Panc1 (cell line): ENCODE data around the gene SVIL. TPM values are rescaled to one million over a fixed set of nuclear protein-coding genes. Genes with fewer than 3 reads are reported as not detected.

Experiments used
- ATAC-seq: fragments of 200-7000 bp; cut with Tn5 transposase; 2 replicates; pipeline ENCODE4 v1.9.1; 2020; ENCODE audit warnings: mild to moderate bottlenecking, moderate library complexity
- BruUV-seq: library from RNA; stranded (reverse); fragments of 400-500 nt; replicated peaks from 2 replicates; lab custom pipeline; 2021; lab: Mats Ljungman, UMichigan
- CTCF ChIA-PET: fragments of 300-600 bp; sonication (Branson Sonifier 250); formaldehyde crosslinking; loops from one replicate; lab custom pipeline; 2022; ENCODE audit warnings: antibody characterized with exemption; lab: Charles Lee
- POLR2A ChIA-PET: fragments of 300-600 bp; sonication (Branson Sonifier 250); formaldehyde crosslinking; loops from one replicate; lab custom pipeline; 2022; ENCODE audit warnings: antibody characterized with exemption; lab: Charles Lee
- DNase-seq: peaks from one replicate; pipeline ENCODE4 v3.0.0-alpha.2; 2010; ENCODE audit warnings: low read depth, low spot score
- H3K27ac ChIP-seq: 2 replicates; pipeline ENCODE4 v1.5.1; 2011; ENCODE audit warnings: mild to moderate bottlenecking, low read length, inconsistent platforms
- H3K27me3 ChIP-seq: fragments of 200-500 bp; sonication (Bioruptor generic); 2 replicates; pipeline ENCODE4 v1.6.0; 2014; ENCODE audit warnings: low read length, inconsistent platforms; ENCODE audit not compliant: control insufficient read depth, insufficient read depth
- H3K36me3 ChIP-seq: fragments of 200-500 bp; sonication (Bioruptor generic); 2 replicates; pipeline ENCODE4 v1.5.1; 2014; ENCODE audit warnings: inconsistent platforms, mild to moderate bottlenecking, low read length, moderate library complexity; ENCODE audit not compliant: control insufficient read depth, insufficient read depth
- H3K4me1 ChIP-seq: 2 replicates; pipeline ENCODE4 v1.5.1; 2011; ENCODE audit warnings: inconsistent platforms, mild to moderate bottlenecking, low read length, moderate library complexity; ENCODE audit not compliant: control insufficient read depth, insufficient read depth
- H3K4me3 ChIP-seq, 2 experiments: 2 replicates each; pipeline ENCODE4 v1.5.1; 2011 to 2012; ENCODE audit warnings: low read depth in 2 of 2, low read length in 2 of 2, mild to moderate bottlenecking in 2 of 2, inconsistent platforms in 1 of 2, moderate library complexity in 1 of 2
- H3K9me3 ChIP-seq: fragments of 200-500 bp; sonication (Bioruptor generic); 2 replicates; pipeline ENCODE4 v1.5.1; 2014; ENCODE audit warnings: low read depth, mild to moderate bottlenecking, inconsistent platforms, low read length, moderate library complexity; ENCODE audit not compliant: control insufficient read depth, insufficient read depth
- CTCF ChIP-seq: fragments of 450-650 bp; IDR thresholded peaks from 2 replicates; pipeline ENCODE4 v1.5.1; 2017; ENCODE audit warnings: mild to moderate bottlenecking
- POLR2AphosphoS5 ChIP-seq: IDR thresholded peaks from 2 replicates; pipeline ENCODE4 v1.6.1; 2012; ENCODE audit warnings: mild to moderate bottlenecking, low read depth, low read length, moderate library complexity
- REST ChIP-seq, 2 experiments: IDR thresholded peaks; 2 replicates each; pipeline ENCODE4 v1.6.1; 2011 to 2012; ENCODE audit warnings: low read depth in 2 of 2, control low read depth in 1 of 2, low read length in 1 of 2, mild to moderate bottlenecking in 1 of 2, moderate library complexity in 1 of 2; ENCODE audit not compliant: insufficient read depth in 1 of 2
- SIN3A ChIP-seq: IDR thresholded peaks from 2 replicates; pipeline ENCODE4 v1.6.1; 2012; ENCODE audit warnings: low read depth, mild to moderate bottlenecking, low read length, moderate library complexity, borderline replicate concordance; ENCODE audit not compliant: insufficient read depth
- TCF7L2 ChIP-seq: IDR thresholded peaks from 2 replicates; pipeline ENCODE4 v1.6.1; 2011; ENCODE audit warnings: mild to moderate bottlenecking, low read depth, low read length, inconsistent platforms
- in situ Hi-C: cut with HindIII; loops from 2 replicates; pipeline ENCODE4 v1.10.0; 2016; ENCODE audit warnings: low sequenced_read_pairs, low pct_unique_long_range_greater_than_20kb
- intact Hi-C: fragments of 100-400 bp; cut with micrococcal nuclease; formaldehyde crosslinking; loops from one replicate; pipeline ENCODE4 v1.10.0; 2022; ENCODE audit not compliant: unreplicated experiment
- total RNA-seq: library from RNA; stranded (reverse); gene quantifications from one replicate; pipeline ENCODE4 v1.2.1, GENCODE V29; 2021; ENCODE audit not compliant: unreplicated experiment

The SVIL gene
- total RNA-seq, 1 experiment from 2014 or later: 72.8 TPM

- no peak overlapping the region for H3K27ac ChIP-seq
Measured at GRCh38 chr10:29470355-29470705, 164.4 kb downstream of the SVIL start.

GRCh38 chr10:29469481-29470354 is 165.1 kb downstream of the SVIL start:
- H3K27ac ChIP-seq: no peak overlapping the region
- CTCF ChIA-PET: interaction anchor here (0.7 kb wide), 1 partner anchor 153 kb away, joined by 3 read pairs; no protein-coding TSS in a partner anchor
- no peak for DNase-seq
- no peak overlapping the region for H3K4me3 ChIP-seq
- H3K36me3 ChIP-seq: no peaks in the 10 kb centered on the region; the same call in 1 of the 2 replicates
- in situ Hi-C loops (no loop called here), intact Hi-C loops (no loop called here)
- ATAC-seq: no peak
- H3K27me3 ChIP-seq: no peaks in the 10 kb centered on the region
- POLR2A ChIA-PET: no interaction called here
- H3K4me1 ChIP-seq: peaks cover 3% of the 10 kb centered on the region; the same call in 1 of the 2 replicates
- no TSS peak for BruUV-seq
- TF ChIP-seq REST (IDR thresholded peaks at IDR 0.05; ENCODE audit: insufficient read depth in 1 of 2, low read depth in 2 of 2, low read length in 1 of 2): no peak
- H3K9me3 ChIP-seq: no peaks in the 10 kb centered on the region

More at GRCh38 chr10:29470355-29470705, 164.4 kb downstream of the SVIL start:
- peak; percentile 50 for ATAC-seq
- ChIA-PET CTCF (no interaction called here), POLR2A (no interaction called here)
- TF ChIP-seq REST (IDR thresholded peaks at IDR 0.05; ENCODE audit: insufficient read depth in 1 of 2, low read depth in 2 of 2, low read length in 1 of 2): no peak
- TF ChIP-seq SIN3A: no peak
- TF ChIP-seq CTCF: peak; percentile 70
- TF ChIP-seq POLR2AphosphoS5: no peak
- TF ChIP-seq TCF7L2: no peak
- H3K36me3 ChIP-seq: no peaks in the 10 kb centered on the region; the same call in 1 of the 2 replicates
- in situ Hi-C loops: no loop called here
- peaks cover 3% of the 10 kb centered on the region; the same call in 1 of the 2 replicates for H3K4me1 ChIP-seq
- H3K4me3 ChIP-seq: no peak overlapping the region
- H3K27me3 ChIP-seq: no peaks in the 10 kb centered on the region
- no peak for DNase-seq
- intact Hi-C loops: no loop called here
- no TSS peak for BruUV-seq
- no peaks in the 10 kb centered on the region for H3K9me3 ChIP-seq
